Spleen (tissue), 11 donors: Measurements from ENCODE around the gene TP73. TPM values are rescaled to one million over a fixed set of nuclear protein-coding genes. Genes with fewer than 3 reads are reported as not detected.

Experiments used
- DNase-seq: peaks from one replicate; pipeline ENCODE4 v3.0.0-alpha.2; 2020
- H3K27ac ChIP-seq, 8 donors: fragments of 200-600 bp; sonication (generic) in 7 of 8; 1 replicate in 4 of 8; 2 replicates in 4 of 8; pipeline versions ENCODE4 v1.5.0 to v1.8.0; 2016 to 2021; ENCODE audit warnings: inconsistent platforms in 4 of 8, mild to moderate bottlenecking in 4 of 8, moderate library complexity in 1 of 8
- H3K27me3 ChIP-seq, 7 donors: fragments of 200-600 bp; sonication (generic) in 6 of 7; replicated peaks in 1 of 7; 1 replicate in 4 of 7; 2 replicates in 3 of 7; pipeline versions ENCODE4 v1.5.0 to v1.8.0; 2016 to 2021; ENCODE audit warnings: inconsistent platforms in 3 of 7, mild to moderate bottlenecking in 1 of 7
- H3K36me3 ChIP-seq, 6 donors: fragments of 200-600 bp; sonication (generic) in 5 of 6; 1 replicate in 4 of 6; 2 replicates in 2 of 6; pipeline versions ENCODE4 v1.5.0 to v1.8.0; 2016 to 2021; ENCODE audit warnings: inconsistent platforms in 2 of 6
- H3K4me1 ChIP-seq, 6 donors: fragments of 200-600 bp; sonication (generic) in 5 of 6; 1 replicate in 3 of 6; 2 replicates in 3 of 6; pipeline versions ENCODE4 v1.5.0 to v1.8.0; 2016 to 2021; ENCODE audit warnings: inconsistent platforms in 3 of 6
- H3K4me3 ChIP-seq, 8 donors: fragments of 200-600 bp; sonication (generic) in 7 of 8; 1 replicate in 4 of 8; 2 replicates in 4 of 8; pipeline versions ENCODE4 v1.5.0 to v1.8.0; 2016 to 2021; ENCODE audit warnings: inconsistent platforms in 4 of 8, mild to moderate bottlenecking in 4 of 8, moderate library complexity in 2 of 8
- H3K9me3 ChIP-seq, 8 donors: fragments of 200-600 bp; sonication (generic) in 7 of 8; 1 replicate in 4 of 8; 2 replicates in 4 of 8; pipeline versions ENCODE4 v1.5.0 to v1.8.0; 2016 to 2021; ENCODE audit warnings: inconsistent platforms in 4 of 8
- POLR2A ChIP-seq, 3 donors: fragments of 450-650 bp; IDR thresholded peaks; one replicate each; pipeline ENCODE4 v1.5.1; 2017; ENCODE audit warnings: antibody characterized with exemption in 3 of 3, mild to moderate bottlenecking in 1 of 3
- POLR2AphosphoS5 ChIP-seq, 3 donors: sonication (generic); formaldehyde crosslinking; IDR thresholded peaks; one replicate each; pipeline ENCODE4 v1.5.1; 2017; ENCODE audit warnings: antibody characterized with exemption in 3 of 3
- WGBS, 5 donors: extraction: QIAGEN DNeasy Blood & Tissue Kit in 3 of 5; methylation state at CpG; one replicate each; pipeline versions ENCODE4 v1.1.5 to v1.1.7; 2013 to 2018; 5-methylcytosine and 5-hydroxymethylcytosine counted together
- intact Hi-C: fragments of 100-400 bp; cut with DNase I; formaldehyde crosslinking; loops from one replicate; pipeline ENCODE4 v1.15.0; 2023; ENCODE audit warnings: low total_unique reads
- polyA plus RNA-seq, 3 donors: library from polyadenylated mRNA; stranded (reverse); fragments of 200-250 nt; gene quantifications; one replicate each; pipeline ENCODE4 v1.2.1, GENCODE V29; 2013
- total RNA-seq, 7 donors: library from RNA; depleted of rRNA in 3 of 7; stranded (reverse); fragments of >200 nt in 3 of 7; fragmentation: NEBNext Ultra II Directional in 4 of 7; extraction: Animal tissue kit (Norgen Biotek cat#: 25700) in 4 of 7; gene quantifications; one replicate each; pipeline versions ENCODE4 v1.1.0 to v1.2.1, GENCODE V29; 2016 to 2021
- TF ChIP-seq, protein P1 (sequence below), 11 experiments: fragments of 200-600 bp in 7 of 11; fragments of 450-650 bp in 4 of 11; sonication (generic) in 4 of 11; IDR thresholded peaks in 8 of 11; conservative IDR thresholded peaks in 3 of 11; 1 replicate in 7 of 11; 2 replicates in 4 of 11; pipeline versions ENCODE4 v1.4.0 to v1.8.0; 2016 to 2021; ENCODE audit warnings: antibody characterized with exemption in 11 of 11, inconsistent platforms in 4 of 11, mild to moderate bottlenecking in 1 of 11
- donor health status: healthy with polysubstance abuse.
- donor health status: DM: no; HTN: no; CAD: no; lungs with moderate emphysema.
- donor health status: DM: no; HTN: no; CAD: no.
- donor health status: Bipolar disorder and iron deficiency.
- donor health status: healthy.
- donor health status: DM: no; HTN: no; CAD: no.
- donor health status: DM: yes; HTN: yes; CAD: no.

TP73 gene
- total and polyA plus RNA-seq, 10 donors = 0.11 to 4.3 (median 0.96) TPM

DNA sequence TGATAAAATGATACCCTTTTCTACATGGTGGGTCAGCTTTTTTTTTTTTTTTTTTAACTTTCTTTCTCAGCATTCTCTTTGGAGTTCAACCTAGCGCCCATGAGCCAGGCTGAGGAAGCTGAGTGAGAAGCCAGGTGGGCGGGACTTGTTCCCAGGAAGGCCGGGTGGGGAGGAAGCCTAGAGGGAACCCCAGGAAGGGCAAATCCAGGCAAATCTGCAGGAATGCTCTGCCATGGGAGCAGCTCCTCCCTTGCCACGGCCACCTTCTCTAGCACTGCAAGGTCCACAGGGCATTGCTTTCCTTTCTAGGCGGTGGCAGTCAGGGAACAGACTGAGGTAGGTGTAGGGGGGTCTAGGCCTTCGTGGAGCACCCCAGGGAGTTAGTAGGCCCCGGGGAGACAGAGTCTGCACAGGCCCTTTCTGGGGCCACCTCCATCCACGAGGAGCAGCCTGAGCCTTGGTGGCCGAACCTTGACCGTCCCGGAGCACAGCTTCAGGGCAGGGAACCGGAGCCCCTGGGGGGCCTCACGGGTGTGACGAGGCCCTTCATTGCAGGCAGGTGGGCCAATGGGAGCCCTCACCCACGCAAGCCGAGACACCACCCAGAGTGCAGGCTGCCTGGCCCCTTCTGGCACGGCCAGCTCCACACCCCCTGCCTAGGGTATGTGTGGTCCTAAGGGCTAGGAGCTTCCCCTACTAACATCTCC is 81.7 kb downstream of the TP73 start:
- WGBS, 5 donors = 70 to 88% (median 84%) methylated on average over 5 to 17 of the region's 17 CpGs
- no peak for DNase-seq
- intact Hi-C loops = no loop called here
- TF ChIP-seq POLR2AphosphoS5 (IDR thresholded peaks at IDR 0.05) (no peak), POLR2A (IDR thresholded peaks at IDR 0.05) (no peak)
- TF ChIP-seq, protein P1, sequence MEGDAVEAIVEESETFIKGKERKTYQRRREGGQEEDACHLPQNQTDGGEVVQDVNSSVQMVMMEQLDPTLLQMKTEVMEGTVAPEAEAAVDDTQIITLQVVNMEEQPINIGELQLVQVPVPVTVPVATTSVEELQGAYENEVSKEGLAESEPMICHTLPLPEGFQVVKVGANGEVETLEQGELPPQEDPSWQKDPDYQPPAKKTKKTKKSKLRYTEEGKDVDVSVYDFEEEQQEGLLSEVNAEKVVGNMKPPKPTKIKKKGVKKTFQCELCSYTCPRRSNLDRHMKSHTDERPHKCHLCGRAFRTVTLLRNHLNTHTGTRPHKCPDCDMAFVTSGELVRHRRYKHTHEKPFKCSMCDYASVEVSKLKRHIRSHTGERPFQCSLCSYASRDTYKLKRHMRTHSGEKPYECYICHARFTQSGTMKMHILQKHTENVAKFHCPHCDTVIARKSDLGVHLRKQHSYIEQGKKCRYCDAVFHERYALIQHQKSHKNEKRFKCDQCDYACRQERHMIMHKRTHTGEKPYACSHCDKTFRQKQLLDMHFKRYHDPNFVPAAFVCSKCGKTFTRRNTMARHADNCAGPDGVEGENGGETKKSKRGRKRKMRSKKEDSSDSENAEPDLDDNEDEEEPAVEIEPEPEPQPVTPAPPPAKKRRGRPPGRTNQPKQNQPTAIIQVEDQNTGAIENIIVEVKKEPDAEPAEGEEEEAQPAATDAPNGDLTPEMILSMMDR (IDR thresholded peaks at IDR 0.05 in 8 of 11, conservative IDR thresholded peaks at IDR 0.05 in 3 of 11) = no peak
- Histone ChIP-seq H3K9me3 (no peaks in the 10 kb centered on the region), H3K36me3 (peaks cover 0 to 50% (median 38%) of the 10 kb centered on the region in 6 donors), H3K27me3 (peaks cover 0 to 43% (median 7%) of the 10 kb centered on the region in 7 donors), H3K4me1 (peaks cover 0 to 5% (median 0%) of the 10 kb centered on the region in 6 donors), H3K27ac (no peak overlapping the region), H3K4me3 (no peak overlapping the region)

DNA sequence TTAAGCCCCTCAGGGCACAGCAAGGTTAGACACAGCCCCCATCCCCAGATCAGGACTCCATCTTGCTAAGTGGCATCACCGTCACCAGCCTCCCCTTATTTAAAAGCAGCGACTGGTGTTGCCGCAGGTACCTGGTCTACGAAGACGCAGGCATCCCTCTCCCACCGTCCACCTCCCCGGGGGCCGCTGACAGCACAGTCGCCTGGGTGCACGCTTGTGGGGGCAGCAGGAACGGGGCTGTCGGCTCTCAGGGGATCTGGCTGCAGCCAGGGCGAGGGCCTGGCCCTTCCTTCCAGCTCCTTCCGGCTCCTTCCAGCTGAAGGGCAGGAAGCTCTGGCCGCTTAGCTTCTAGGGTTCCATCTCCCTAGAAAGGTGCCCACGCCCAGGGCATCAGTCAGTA is 82.3 kb downstream of the TP73 start:
- 86 to 100% (median 94%) methylated on average over 7 to 16 of the region's 16 CpGs for WGBS, 5 donors
- Histone ChIP-seq H3K9me3 (no peaks in the 10 kb centered on the region), H3K36me3 (peaks cover 0 to 56% (median 38%) of the 10 kb centered on the region in 6 donors), H3K4me1 (peaks cover 0 to 5% (median 0%) of the 10 kb centered on the region in 6 donors), H3K4me3 (no peak overlapping the region), H3K27me3 (peaks cover 0 to 37% (median 5%) of the 10 kb centered on the region in 7 donors), H3K27ac (no peak overlapping the region)
- intact Hi-C loops = no loop called here
- no peak for DNase-seq
- TF ChIP-seq POLR2AphosphoS5 (IDR thresholded peaks at IDR 0.05) (peak in 1 of 3 donors; percentile 30), POLR2A (IDR thresholded peaks at IDR 0.05) (no peak)
- TF ChIP-seq, protein P1 (IDR thresholded peaks at IDR 0.05 in 8 of 11, conservative IDR thresholded peaks at IDR 0.05 in 3 of 11) = no peak

- no peak for DNase-seq
- TF ChIP-seq POLR2AphosphoS5 (IDR thresholded peaks at IDR 0.05) = no peak
- TF ChIP-seq POLR2A (IDR thresholded peaks at IDR 0.05) = no peak
- TF ChIP-seq, protein P1 (IDR thresholded peaks at IDR 0.05 in 8 of 11, conservative IDR thresholded peaks at IDR 0.05 in 3 of 11) = no peak
- Histone ChIP-seq H3K9me3 (no peaks in the 10 kb centered on the region), H3K4me3 (no peak overlapping the region), H3K27me3 (peaks cover 0 to 32% (median 0%) of the 10 kb centered on the region in 7 donors), H3K36me3 (peaks cover 0 to 61% (median 38%) of the 10 kb centered on the region in 6 donors), H3K4me1 (peaks cover 0 to 5% (median 0%) of the 10 kb centered on the region in 6 donors), H3K27ac (no peak overlapping the region)
- WGBS, 5 donors = 85 to 93% (median 88%) methylated on average over 10 to 12 of the region's 12 CpGs
- intact Hi-C loops = no loop called here
Measured at GRCh38 chr1:3735027-3735681, 82.8 kb downstream of the TP73 start.

DNA sequence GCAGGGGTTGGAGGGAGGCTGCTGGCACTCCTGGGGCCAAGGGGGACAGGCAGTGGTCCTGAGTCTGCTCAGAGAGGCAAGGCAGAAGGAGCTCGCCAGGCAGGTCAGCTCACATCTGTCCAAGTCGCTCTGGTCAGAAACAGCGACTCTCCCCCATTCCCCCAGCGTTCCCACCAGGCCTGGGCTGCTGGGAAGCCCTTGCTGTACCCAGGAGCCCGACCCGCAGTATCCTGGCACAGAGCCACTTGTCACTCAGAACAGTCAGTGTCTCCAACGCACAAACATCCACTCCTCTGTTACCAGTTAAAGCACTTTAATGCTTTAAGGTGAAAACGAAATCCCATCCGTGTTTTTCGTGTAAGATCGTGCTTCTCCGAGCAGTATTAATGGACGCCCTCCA is 83.4 kb downstream of the TP73 start:
- peaks cover 0 to 5% (median 0%) of the 10 kb centered on the region in 6 donors for H3K4me1 ChIP-seq
- H3K27ac ChIP-seq = no peak overlapping the region
- H3K27me3 ChIP-seq = peaks cover 0 to 27% (median 0%) of the 10 kb centered on the region in 7 donors
- intact Hi-C loops = no loop called here
- no peak for DNase-seq
- H3K4me3 ChIP-seq = no peak overlapping the region
- H3K9me3 ChIP-seq = no peaks in the 10 kb centered on the region
- H3K36me3 ChIP-seq = peaks cover 0 to 66% (median 38%) of the 10 kb centered on the region in 6 donors
- 89 to 96% (median 92%) methylated on average over 13 of the region's 13 CpGs for WGBS, 5 donors
- TF ChIP-seq POLR2AphosphoS5 (IDR thresholded peaks at IDR 0.05) (no peak), POLR2A (IDR thresholded peaks at IDR 0.05) (no peak)
- TF ChIP-seq, protein P1 (IDR thresholded peaks at IDR 0.05 in 8 of 11, conservative IDR thresholded peaks at IDR 0.05 in 3 of 11) = no peak
